Prostate gland (tissue), 2 donors: ENCODE data around the gene ACVR1. TPM values are rescaled to one million over a fixed set of nuclear protein-coding genes. Genes with fewer than 3 reads are reported as not detected.
"Not testable (repeated sequence)": the region's sequence is repeated elsewhere in the genome, so short reads cannot be mapped to it uniquely, and the experiment has no call there.

Experiments
- DNase-seq: peaks from one replicate; pipeline ENCODE4 v3.0.0-alpha.2; 2019; ENCODE audit warnings: low spot score
- H3K27ac ChIP-seq, 2 donors: fragments of 200-600 bp; sonication (generic); 2 replicates each; pipeline ENCODE4 v1.5.1; 2017 to 2019
- H3K27me3 ChIP-seq: fragments of 200-600 bp; sonication (generic); replicated peaks from 2 replicates; pipeline ENCODE4 v1.5.1; 2019; ENCODE audit not compliant: insufficient read depth
- H3K36me3 ChIP-seq, 2 donors: fragments of 200-600 bp; sonication (generic); 1 replicate in 1 of 2; 2 replicates in 1 of 2; pipeline versions ENCODE4 v1.5.1 to v1.8.1; 2017 to 2019
- H3K4me1 ChIP-seq: fragments of 200-600 bp; sonication (generic); replicated peaks from 2 replicates; pipeline ENCODE4 v1.5.1; 2019
- H3K4me3 ChIP-seq, 2 donors: fragments of 200-600 bp; sonication (generic); 2 replicates each; pipeline ENCODE4 v1.5.1; 2017 to 2019
- H3K9me3 ChIP-seq: fragments of 200-600 bp; sonication (generic); 2 replicates; pipeline ENCODE4 v1.5.1; 2017
- POLR2A ChIP-seq: fragments of 450-650 bp; IDR thresholded peaks from one replicate; pipeline ENCODE4 v1.6.1; 2016; ENCODE audit warnings: antibody characterized with exemption, mild to moderate bottlenecking
- POLR2AphosphoS5 ChIP-seq: sonication (generic); formaldehyde crosslinking; IDR thresholded peaks from one replicate; pipeline ENCODE4 v1.6.1; 2017; ENCODE audit warnings: antibody characterized with exemption
- WGBS: methylation state at CpG from one replicate; pipeline ENCODE4 v1.1.5; 2018; 5-methylcytosine and 5-hydroxymethylcytosine counted together
- intact Hi-C: fragments of 100-400 bp; cut with DNase I; formaldehyde crosslinking; loops from one replicate; pipeline ENCODE4 v1.14.2; 2022
- total RNA-seq, 2 donors: library from RNA; depleted of rRNA; stranded (reverse); fragments of >200 nt; gene quantifications; one replicate each; pipeline ENCODE4 v1.1.0, GENCODE V29; 2016
- TF ChIP-seq, protein P1 (sequence below), 4 experiments: fragments of 200-600 bp in 2 of 4; fragments of 450-650 bp in 2 of 4; sonication (generic) in 2 of 4; IDR thresholded peaks; 1 replicate in 3 of 4; 2 replicates in 1 of 4; pipeline ENCODE4 v1.5.1; 2016 to 2019; ENCODE audit warnings: antibody characterized with exemption in 4 of 4, mild to moderate bottlenecking in 2 of 4, moderate library complexity in 2 of 4

ACVR1 gene
- total RNA-seq, 2 donors from 2014 or later = 16.0 to 21.5 TPM

DNA sequence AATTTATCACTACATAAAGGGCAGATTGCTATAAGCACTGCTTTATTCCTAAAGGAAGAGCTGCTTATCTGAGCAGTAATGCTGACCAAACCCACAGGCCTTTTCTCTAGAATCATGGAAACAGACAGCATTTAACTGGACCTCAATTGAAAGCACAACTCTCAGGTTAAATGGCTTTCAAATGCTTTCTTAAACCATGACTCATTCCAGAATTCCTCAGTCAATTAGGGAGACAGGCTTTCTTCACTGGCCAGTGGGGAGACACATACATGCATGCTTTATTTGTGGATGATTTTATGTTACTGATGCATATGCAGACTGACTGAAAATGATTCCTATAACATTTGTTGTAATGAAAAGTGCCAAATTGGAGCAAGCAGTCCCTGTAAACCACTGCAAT is 114.6 kb downstream of the ACVR1 start:
- no peak overlapping the region for H3K27ac ChIP-seq

DNA sequence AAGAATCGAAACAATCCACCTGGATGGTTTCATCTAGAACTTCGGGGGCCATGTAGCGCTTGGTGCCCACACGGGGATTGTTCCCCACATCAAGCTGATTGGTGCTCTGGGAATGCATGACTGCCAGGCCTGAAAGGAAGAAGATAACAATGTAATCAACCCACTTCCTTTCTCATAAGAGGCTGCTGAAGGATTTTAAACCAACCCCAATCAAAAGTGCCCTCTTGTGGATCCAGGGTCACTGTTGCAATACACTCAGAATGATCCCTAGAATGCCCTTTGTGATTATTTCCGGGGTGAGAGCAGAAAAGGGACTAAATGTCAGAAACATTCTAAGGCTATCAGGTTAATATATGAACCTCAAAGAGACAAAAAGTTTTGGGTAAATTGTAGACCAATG is 115.2 kb downstream of the ACVR1 start:
- no peaks in the 10 kb centered on the region for H3K27me3 ChIP-seq
- no peaks in the 10 kb centered on the region for H3K36me3 ChIP-seq
- intact Hi-C loops = no loop called here
- no peaks in the 10 kb centered on the region for H3K9me3 ChIP-seq
- H3K4me3 ChIP-seq = no peak overlapping the region
- no peak overlapping the region for H3K27ac ChIP-seq
- DNase-seq = no peak
- 98% methylated on average over 5 of the region's 5 CpGs for WGBS
- TF ChIP-seq POLR2AphosphoS5 (no peak), POLR2A (no peak)
- TF ChIP-seq, protein P1, sequence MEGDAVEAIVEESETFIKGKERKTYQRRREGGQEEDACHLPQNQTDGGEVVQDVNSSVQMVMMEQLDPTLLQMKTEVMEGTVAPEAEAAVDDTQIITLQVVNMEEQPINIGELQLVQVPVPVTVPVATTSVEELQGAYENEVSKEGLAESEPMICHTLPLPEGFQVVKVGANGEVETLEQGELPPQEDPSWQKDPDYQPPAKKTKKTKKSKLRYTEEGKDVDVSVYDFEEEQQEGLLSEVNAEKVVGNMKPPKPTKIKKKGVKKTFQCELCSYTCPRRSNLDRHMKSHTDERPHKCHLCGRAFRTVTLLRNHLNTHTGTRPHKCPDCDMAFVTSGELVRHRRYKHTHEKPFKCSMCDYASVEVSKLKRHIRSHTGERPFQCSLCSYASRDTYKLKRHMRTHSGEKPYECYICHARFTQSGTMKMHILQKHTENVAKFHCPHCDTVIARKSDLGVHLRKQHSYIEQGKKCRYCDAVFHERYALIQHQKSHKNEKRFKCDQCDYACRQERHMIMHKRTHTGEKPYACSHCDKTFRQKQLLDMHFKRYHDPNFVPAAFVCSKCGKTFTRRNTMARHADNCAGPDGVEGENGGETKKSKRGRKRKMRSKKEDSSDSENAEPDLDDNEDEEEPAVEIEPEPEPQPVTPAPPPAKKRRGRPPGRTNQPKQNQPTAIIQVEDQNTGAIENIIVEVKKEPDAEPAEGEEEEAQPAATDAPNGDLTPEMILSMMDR (IDR thresholded peaks at IDR 0.05) = no peak
- H3K4me1 ChIP-seq = no peaks in the 10 kb centered on the region

More for the DNA sequence above, 114.6 kb downstream of the ACVR1 start:
- H3K36me3 ChIP-seq = no peaks in the 10 kb centered on the region
- no peaks in the 10 kb centered on the region for H3K4me1 ChIP-seq
- TF ChIP-seq POLR2AphosphoS5 (no peak), POLR2A (no peak)
- TF ChIP-seq, protein P1 (IDR thresholded peaks at IDR 0.05) = no peak
- intact Hi-C loops = no loop called here
- H3K9me3 ChIP-seq = no peaks in the 10 kb centered on the region
- no peak for DNase-seq
- H3K27me3 ChIP-seq = no peaks in the 10 kb centered on the region
- no peak overlapping the region for H3K4me3 ChIP-seq

DNA sequence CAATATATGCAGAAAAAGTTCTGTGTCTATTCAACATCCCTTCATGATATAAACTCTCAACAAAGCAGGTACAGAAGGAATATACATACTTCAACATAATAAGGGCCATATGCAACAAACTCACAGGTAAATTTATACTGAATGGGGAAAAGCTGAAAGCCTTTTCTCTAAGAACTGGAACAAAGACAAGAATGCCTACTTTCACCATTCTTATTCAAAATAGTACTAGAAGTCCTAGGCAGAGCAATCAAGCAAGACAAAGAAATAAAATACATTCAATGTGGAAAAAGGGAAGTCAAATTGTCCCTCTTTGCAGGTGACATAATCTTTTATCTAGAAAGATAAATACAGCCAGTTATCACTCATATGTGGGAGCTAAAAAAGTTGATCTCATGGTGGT is 116.3 kb downstream of the ACVR1 start:
- H3K9me3 ChIP-seq = no peaks in the 10 kb centered on the region
- DNase-seq = no peak
- H3K4me3 ChIP-seq = no peak overlapping the region
- no peaks in the 10 kb centered on the region for H3K4me1 ChIP-seq
- no peaks in the 10 kb centered on the region for H3K27me3 ChIP-seq
- intact Hi-C loops = no loop called here
- TF ChIP-seq, protein P1 (IDR thresholded peaks at IDR 0.05) = no peak
- TF ChIP-seq POLR2A = no peak
- TF ChIP-seq POLR2AphosphoS5 = no peak
- H3K27ac ChIP-seq = no peak overlapping the region
- no peaks in the 10 kb centered on the region for H3K36me3 ChIP-seq

DNA sequence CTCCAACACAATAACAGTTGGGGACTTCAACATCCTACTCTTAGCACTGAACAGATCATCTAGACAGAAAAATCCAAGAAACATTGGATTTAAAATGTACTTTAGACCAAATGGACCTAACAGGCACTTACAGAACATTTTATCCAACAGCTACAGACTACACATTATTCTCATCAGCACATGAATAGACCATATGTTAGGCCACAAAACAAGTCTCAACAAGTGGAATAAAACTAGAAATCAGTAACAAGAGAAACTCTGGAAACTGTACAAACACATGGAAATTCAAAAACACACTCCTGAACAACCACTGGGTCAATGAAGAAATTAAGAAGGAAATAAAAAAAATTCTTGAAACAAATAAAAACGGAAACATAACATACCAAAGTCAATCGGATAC is 117.5 kb downstream of the ACVR1 start:
- H3K9me3 ChIP-seq = no peaks in the 10 kb centered on the region
- TF ChIP-seq, protein P1 (IDR thresholded peaks at IDR 0.05) = no peak
- TF ChIP-seq POLR2AphosphoS5 (no peak), POLR2A (no peak)
- intact Hi-C loops = no loop called here
- H3K27me3 ChIP-seq = no peaks in the 10 kb centered on the region
- no peaks in the 10 kb centered on the region for H3K36me3 ChIP-seq
- H3K4me1 ChIP-seq = no peaks in the 10 kb centered on the region
- H3K27ac ChIP-seq = no peak overlapping the region
- H3K4me3 ChIP-seq = no peak overlapping the region
- 75% methylated on average over 2 of the region's 2 CpGs for WGBS
- no peak for DNase-seq

DNA sequence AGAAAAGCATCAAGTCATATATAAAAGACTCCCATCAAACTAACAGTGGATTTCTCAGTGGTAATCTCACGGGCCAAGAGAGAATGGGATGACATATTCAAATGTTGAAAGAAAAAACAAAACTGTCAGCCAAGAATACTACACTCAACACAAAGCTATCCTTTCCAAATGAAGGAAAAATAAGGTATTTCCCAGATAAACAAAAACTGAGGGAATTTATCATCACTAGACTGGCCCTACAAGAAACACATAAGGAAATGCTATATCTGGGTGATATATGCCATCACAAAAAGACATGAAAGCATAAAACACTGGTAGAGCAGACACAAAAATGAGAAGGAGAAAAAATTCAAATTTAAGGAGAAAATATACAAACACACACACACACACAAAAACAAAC is 118.6 kb downstream of the ACVR1 start:
- intact Hi-C loops = no loop called here
- no peaks in the 10 kb centered on the region for H3K4me1 ChIP-seq
- no peaks in the 10 kb centered on the region for H3K9me3 ChIP-seq
- DNase-seq = no peak
- 100% methylated on average over 1 of the region's 1 CpG for WGBS
- TF ChIP-seq, protein P1 (IDR thresholded peaks at IDR 0.05) = no peak
- no peak for TF ChIP-seq POLR2AphosphoS5
- TF ChIP-seq POLR2A = no peak
- H3K27ac ChIP-seq = no peak overlapping the region
- H3K27me3 ChIP-seq = no peaks in the 10 kb centered on the region
- no peaks in the 10 kb centered on the region for H3K36me3 ChIP-seq
- no peak overlapping the region for H3K4me3 ChIP-seq

DNA sequence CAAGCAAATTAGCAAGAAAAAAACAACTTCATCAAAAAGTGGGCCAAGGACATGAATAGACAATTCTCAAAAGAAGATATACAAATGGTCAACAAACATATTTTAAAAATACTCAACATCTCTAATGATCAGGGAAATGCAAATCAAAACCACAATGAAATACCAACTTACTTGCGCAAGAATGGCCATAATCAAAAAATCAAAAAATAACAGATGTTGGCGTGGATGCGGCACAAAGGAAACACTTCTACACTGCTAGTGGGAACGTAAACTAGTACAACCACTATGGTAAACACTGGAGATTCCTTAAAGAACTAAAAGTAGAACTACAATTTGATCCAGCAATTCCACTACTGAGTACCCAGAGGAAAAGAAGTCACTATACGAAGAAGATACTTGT is 119.7 kb downstream of the ACVR1 start:
- H3K36me3 ChIP-seq, H3K27me3 ChIP-seq, DNase-seq, H3K9me3 ChIP-seq, H3K4me3 ChIP-seq, intact Hi-C loops, H3K4me1 ChIP-seq, H3K27ac ChIP-seq: not testable (repeated sequence)
- WGBS = 96% methylated on average over 5 of the region's 5 CpGs
